Ishikawa (cell line): Measurements from ENCODE around the gene DOCK2.
A peak's percentile ranks its signal among the peaks of the same experiment; 100 is the strongest.

Source experiments
- CEBPB ChIP-seq: IDR thresholded peaks from 2 replicates; pipeline ENCODE4 v1.6.1; 2012
- CREB1 ChIP-seq: IDR thresholded peaks from 2 replicates; pipeline ENCODE4 v1.6.1; 2012; ENCODE audit warnings: low read depth
- EP300 ChIP-seq: IDR thresholded peaks from 2 replicates; pipeline ENCODE4 v1.6.1; 2012; ENCODE audit warnings: borderline replicate concordance
- NFIC ChIP-seq: IDR thresholded peaks from 2 replicates; pipeline ENCODE4 v1.6.1; 2012
- RAD21 ChIP-seq: IDR thresholded peaks from 2 replicates; pipeline ENCODE4 v1.6.1; 2012; ENCODE audit warnings: low read depth
- TAF1 ChIP-seq: IDR thresholded peaks from 2 replicates; pipeline ENCODE4 v1.6.1; 2012; ENCODE audit warnings: low read depth, mild to moderate bottlenecking
- TCF12 ChIP-seq: IDR thresholded peaks from 2 replicates; pipeline ENCODE4 v1.6.1; 2012; ENCODE audit warnings: low read depth
- TEAD4 ChIP-seq: IDR thresholded peaks from 2 replicates; pipeline ENCODE4 v1.6.1; 2012
- YY1 ChIP-seq: IDR thresholded peaks from 2 replicates; pipeline ENCODE4 v1.6.1; 2012; ENCODE audit warnings: low read depth
- ZBTB7A ChIP-seq: IDR thresholded peaks from 2 replicates; pipeline ENCODE4 v1.6.1; 2012; ENCODE audit warnings: low read depth
- TF ChIP-seq, protein P1 (sequence below): IDR thresholded peaks from 2 replicates; pipeline ENCODE4 v1.6.1; 2012; ENCODE audit warnings: low read depth, mild to moderate bottlenecking
- TF ChIP-seq, protein P2 (sequence below): IDR thresholded peaks from 2 replicates; pipeline ENCODE4 v1.6.1; 2012

DNA sequence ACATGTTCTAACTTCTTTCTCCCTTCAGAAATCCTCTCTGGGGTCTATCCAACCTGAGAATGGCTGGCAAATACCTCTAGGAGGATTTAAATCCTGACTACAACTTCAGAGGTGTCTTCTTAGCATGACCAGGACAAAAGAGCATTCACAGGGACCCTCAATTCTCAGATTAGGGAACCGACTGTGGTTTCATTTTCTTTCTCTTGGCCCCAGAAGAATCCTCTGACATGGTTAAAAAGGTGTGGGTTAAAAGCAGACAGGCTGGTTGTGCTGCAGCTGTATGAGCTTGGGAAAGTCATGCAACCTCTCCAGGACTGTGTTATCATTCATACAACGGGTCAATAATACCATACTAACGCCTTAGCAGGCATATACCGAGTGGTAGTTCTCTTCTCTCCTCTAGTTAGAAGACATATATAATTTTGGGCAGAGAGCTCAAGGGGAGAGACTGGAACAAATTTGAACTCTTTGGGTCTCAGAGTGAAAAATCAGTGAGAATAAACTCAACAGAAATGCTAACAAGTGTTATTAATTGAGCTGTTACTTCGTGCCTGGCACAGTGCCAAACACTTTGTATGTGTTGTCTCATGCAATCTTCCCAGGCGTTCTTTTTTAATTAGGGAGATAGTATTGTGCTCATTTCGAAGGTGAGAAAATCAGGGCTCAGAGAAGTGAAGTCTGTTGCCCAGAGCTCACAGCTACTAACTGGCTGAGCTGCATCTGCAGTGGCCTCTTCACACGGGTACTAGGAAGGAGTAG lies 308.0 kb downstream of the DOCK2 start:
- no peak for TF ChIP-seq RAD21
- no peak for TF ChIP-seq CREB1
- TF ChIP-seq NFIC = peak; percentile 48
- TF ChIP-seq EP300 = no peak
- TF ChIP-seq, protein P1, sequence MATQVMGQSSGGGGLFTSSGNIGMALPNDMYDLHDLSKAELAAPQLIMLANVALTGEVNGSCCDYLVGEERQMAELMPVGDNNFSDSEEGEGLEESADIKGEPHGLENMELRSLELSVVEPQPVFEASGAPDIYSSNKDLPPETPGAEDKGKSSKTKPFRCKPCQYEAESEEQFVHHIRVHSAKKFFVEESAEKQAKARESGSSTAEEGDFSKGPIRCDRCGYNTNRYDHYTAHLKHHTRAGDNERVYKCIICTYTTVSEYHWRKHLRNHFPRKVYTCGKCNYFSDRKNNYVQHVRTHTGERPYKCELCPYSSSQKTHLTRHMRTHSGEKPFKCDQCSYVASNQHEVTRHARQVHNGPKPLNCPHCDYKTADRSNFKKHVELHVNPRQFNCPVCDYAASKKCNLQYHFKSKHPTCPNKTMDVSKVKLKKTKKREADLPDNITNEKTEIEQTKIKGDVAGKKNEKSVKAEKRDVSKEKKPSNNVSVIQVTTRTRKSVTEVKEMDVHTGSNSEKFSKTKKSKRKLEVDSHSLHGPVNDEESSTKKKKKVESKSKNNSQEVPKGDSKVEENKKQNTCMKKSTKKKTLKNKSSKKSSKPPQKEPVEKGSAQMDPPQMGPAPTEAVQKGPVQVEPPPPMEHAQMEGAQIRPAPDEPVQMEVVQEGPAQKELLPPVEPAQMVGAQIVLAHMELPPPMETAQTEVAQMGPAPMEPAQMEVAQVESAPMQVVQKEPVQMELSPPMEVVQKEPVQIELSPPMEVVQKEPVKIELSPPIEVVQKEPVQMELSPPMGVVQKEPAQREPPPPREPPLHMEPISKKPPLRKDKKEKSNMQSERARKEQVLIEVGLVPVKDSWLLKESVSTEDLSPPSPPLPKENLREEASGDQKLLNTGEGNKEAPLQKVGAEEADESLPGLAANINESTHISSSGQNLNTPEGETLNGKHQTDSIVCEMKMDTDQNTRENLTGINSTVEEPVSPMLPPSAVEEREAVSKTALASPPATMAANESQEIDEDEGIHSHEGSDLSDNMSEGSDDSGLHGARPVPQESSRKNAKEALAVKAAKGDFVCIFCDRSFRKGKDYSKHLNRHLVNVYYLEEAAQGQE = no peak
- no peak for TF ChIP-seq TEAD4
- TF ChIP-seq TAF1 = no peak
- TF ChIP-seq YY1 = no peak
- TF ChIP-seq, protein P2, sequence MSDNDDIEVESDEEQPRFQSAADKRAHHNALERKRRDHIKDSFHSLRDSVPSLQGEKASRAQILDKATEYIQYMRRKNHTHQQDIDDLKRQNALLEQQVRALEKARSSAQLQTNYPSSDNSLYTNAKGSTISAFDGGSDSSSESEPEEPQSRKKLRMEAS = no peak
- TF ChIP-seq CEBPB = no peak
- TF ChIP-seq ZBTB7A = no peak
- TF ChIP-seq TCF12 = no peak
